HG02759 (cell line): ENCODE data around the gene SLC6A17.
A peak's percentile ranks its signal among the peaks of the same experiment; 100 is the strongest.

ENCODE experiments used
- ATAC-seq: cut with Tn5 transposase; IDR thresholded peaks from one replicate; pipeline ENCODE4 v1.9.1; 2021; ENCODE audit warnings: mild to moderate bottlenecking, moderate library complexity; ENCODE audit not compliant: unreplicated experiment

The SLC6A17 gene

GRCh38 chr1:110216844-110217444 lies 66.7 kb downstream of the SLC6A17 start:
- ATAC-seq = peak; percentile 63

- ATAC-seq = no peak
Measured at GRCh38 chr1:110218137-110218536, 67.8 kb downstream of the SLC6A17 start.

GRCh38 chr1:110218739-110219138 lies 68.4 kb downstream of the SLC6A17 start:
- no peak for ATAC-seq

- ATAC-seq = no peak
Measured at GRCh38 chr1:110220324-110220723, 70.0 kb downstream of the SLC6A17 start.

GRCh38 chr1:110221119-110221518 lies 70.8 kb downstream of the SLC6A17 start:
- ATAC-seq = no peak

GRCh38 chr1:110223127-110223526 lies 72.8 kb downstream of the SLC6A17 start:
- no peak for ATAC-seq

- no peak for ATAC-seq
Measured at GRCh38 chr1:110223581-110223980, 73.3 kb downstream of the SLC6A17 start.

GRCh38 chr1:110224240-110224995 lies 74.1 kb downstream of the SLC6A17 start:
- ATAC-seq = no peak

- no peak for ATAC-seq
Measured at GRCh38 chr1:110225212-110225611, 74.9 kb downstream of the SLC6A17 start.

GRCh38 chr1:110225756-110226404 lies 75.6 kb downstream of the SLC6A17 start:
- no peak for ATAC-seq

GRCh38 chr1:110227774-110228173 lies 77.5 kb downstream of the SLC6A17 start:
- no peak for ATAC-seq

GRCh38 chr1:110228381-110228780 lies 78.1 kb downstream of the SLC6A17 start:
- ATAC-seq = no peak

- ATAC-seq = no peak
Measured at GRCh38 chr1:110228869-110229268, 78.6 kb downstream of the SLC6A17 start.

- no peak for ATAC-seq
Measured at GRCh38 chr1:110229348-110230001, 79.2 kb downstream of the SLC6A17 start.

GRCh38 chr1:110230381-110231199 lies 80.3 kb downstream of the SLC6A17 start:
- ATAC-seq = no peak

- no peak for ATAC-seq
Measured at GRCh38 chr1:110233861-110234260, 83.6 kb downstream of the SLC6A17 start.

- no peak for ATAC-seq
Measured at GRCh38 chr1:110234691-110235090, 84.4 kb downstream of the SLC6A17 start.

GRCh38 chr1:110235181-110235833 lies 85.0 kb downstream of the SLC6A17 start:
- ATAC-seq = no peak

GRCh38 chr1:110235834-110236682 lies 85.8 kb downstream of the SLC6A17 start:
- ATAC-seq = peak; percentile 54
